Activated CD4-positive, alpha-beta T cell treated with anti-CD3 and anti-CD28 coated beads, Interleukin-2, amount 10 ng/mL, durations not matched to agents 24 days and 14 days (primary cell): Measurements from ENCODE around the gene ZNF526. TPM values are rescaled to one million over a fixed set of nuclear protein-coding genes. Genes with fewer than 3 reads are reported as not detected.

Experiments used
- DNase-seq: peaks from one replicate; pipeline ENCODE4 v3.0.0; 2022
- H3K27ac Mint-ChIP-seq: one replicate; pipeline ENCODE4 v1.8.0; 2022; ENCODE audit warnings: mild to moderate bottlenecking, mixed read lengths
- H3K27me3 Mint-ChIP-seq: one replicate; pipeline ENCODE4 v1.8.0; 2022; ENCODE audit warnings: mixed read lengths
- H3K36me3 Mint-ChIP-seq: one replicate; pipeline ENCODE4 v1.8.0; 2022; ENCODE audit warnings: low read depth, mild to moderate bottlenecking, mixed read lengths
- H3K4me1 Mint-ChIP-seq: one replicate; pipeline ENCODE4 v1.8.0; 2021; ENCODE audit warnings: mixed read lengths
- H3K4me3 Mint-ChIP-seq: one replicate; pipeline ENCODE4 v1.8.0; 2022; ENCODE audit warnings: mild to moderate bottlenecking, moderate library complexity, mixed read lengths
- H3K9me3 Mint-ChIP-seq: one replicate; pipeline ENCODE4 v1.8.0; 2021; ENCODE audit warnings: mixed read lengths
- intact Hi-C: fragments of 100-400 bp; cut with micrococcal nuclease; formaldehyde crosslinking; loops from one replicate; pipeline ENCODE4 v1.15.1; 2023
- total RNA-seq: library from RNA; stranded (reverse); gene quantifications from 2 replicates; pipeline ENCODE4 v1.2.3, GENCODE V29; 2022

Gene ZNF526
- total RNA-seq, 1 donor from 2014 or later = 19.0 TPM

DNA sequence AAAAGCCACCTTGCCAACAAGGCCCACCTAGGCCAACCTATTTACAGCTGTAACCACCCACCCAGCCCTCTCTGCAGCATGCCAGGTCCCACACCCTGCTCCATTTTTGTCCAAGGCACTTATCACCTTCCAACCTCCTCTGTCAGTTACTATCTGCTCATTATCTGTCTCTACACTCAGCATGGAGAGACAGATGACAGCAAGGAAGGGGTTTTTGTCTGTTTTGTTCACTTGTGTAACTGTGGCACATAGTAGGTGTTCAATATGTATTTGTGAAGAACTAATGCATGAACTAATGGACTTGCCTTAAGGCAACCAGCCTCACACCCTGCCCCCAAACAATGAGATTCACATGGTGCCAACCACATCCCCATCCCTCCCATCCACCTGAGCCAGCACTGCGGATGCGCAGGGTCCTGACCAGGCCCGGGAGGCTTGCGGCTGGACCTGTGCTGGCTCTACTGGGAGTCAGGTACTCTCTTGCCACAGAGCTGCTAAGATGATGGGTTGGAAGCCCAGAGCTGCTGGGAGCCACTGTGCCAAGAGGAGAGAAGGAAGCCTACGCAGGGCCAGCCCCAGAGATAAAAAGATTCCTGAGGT, 19.9 kb upstream of the ZNF526 start:
- peaks cover 63% of the 10 kb centered on the region for H3K36me3 Mint-ChIP-seq
- no peaks in the 10 kb centered on the region for H3K9me3 Mint-ChIP-seq
- DNase-seq = peak; percentile 70
- intact Hi-C loops = loop anchor here (2.0 kb wide), 1 partner anchor 17 kb away; the partner anchor contains the start of gene DEDD2
- H3K4me3 Mint-ChIP-seq = peak overlapping the region; percentile 80
- peaks cover 80% of the 10 kb centered on the region for H3K4me1 Mint-ChIP-seq
- peak overlapping the region; percentile 87 for H3K27ac Mint-ChIP-seq
- no peaks in the 10 kb centered on the region for H3K27me3 Mint-ChIP-seq

DNA sequence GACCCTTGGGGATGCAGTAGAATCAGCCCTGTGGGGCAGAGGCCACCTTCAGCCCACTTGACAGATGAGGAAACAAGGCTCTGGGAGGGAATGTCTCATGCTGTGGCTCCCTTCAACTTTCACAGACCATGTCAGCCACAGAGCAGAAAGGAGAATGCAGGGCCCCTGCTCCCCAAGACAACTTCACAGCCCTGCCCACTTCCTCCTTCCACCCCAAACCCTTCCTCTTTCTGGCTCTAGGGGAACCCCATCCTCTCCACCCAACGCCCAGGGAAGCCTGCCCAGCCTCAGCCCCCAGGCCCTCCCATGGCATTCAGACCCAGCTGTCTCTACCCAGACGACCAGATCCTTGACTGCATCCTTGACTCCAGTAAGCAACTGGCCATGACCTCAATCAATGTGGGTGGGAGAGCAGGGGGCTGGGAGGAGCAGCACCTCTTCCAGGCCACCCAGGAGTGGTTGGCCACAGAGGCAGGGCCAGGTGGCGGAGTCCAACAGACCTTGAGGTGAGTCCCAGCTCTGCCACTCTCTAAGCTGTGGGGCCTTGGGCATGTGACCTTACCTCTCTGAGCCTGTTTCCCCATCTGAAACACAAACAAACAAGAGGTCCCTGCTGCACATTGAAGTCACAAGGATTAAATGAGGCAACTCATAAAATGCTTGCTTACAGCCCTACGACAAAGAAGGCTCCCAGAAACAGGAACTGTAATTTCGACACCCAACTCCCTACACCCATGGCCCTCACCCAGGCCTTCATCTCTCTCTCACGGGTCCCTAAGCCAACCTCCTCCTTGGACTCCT, 18.4 kb upstream of the ZNF526 start:
- no peaks in the 10 kb centered on the region for H3K9me3 Mint-ChIP-seq
- peaks cover 64% of the 10 kb centered on the region for H3K36me3 Mint-ChIP-seq
- H3K27me3 Mint-ChIP-seq = no peaks in the 10 kb centered on the region
- H3K27ac Mint-ChIP-seq = peak overlapping the region; percentile 87
- H3K4me3 Mint-ChIP-seq = peak overlapping the region; percentile 85
- peaks cover 79% of the 10 kb centered on the region for H3K4me1 Mint-ChIP-seq
- peak; percentile 88 for DNase-seq
- intact Hi-C loops = loop anchor here (2.0 kb wide), 1 partner anchor 15 kb away; the partner anchor contains the start of gene DEDD2

DNA sequence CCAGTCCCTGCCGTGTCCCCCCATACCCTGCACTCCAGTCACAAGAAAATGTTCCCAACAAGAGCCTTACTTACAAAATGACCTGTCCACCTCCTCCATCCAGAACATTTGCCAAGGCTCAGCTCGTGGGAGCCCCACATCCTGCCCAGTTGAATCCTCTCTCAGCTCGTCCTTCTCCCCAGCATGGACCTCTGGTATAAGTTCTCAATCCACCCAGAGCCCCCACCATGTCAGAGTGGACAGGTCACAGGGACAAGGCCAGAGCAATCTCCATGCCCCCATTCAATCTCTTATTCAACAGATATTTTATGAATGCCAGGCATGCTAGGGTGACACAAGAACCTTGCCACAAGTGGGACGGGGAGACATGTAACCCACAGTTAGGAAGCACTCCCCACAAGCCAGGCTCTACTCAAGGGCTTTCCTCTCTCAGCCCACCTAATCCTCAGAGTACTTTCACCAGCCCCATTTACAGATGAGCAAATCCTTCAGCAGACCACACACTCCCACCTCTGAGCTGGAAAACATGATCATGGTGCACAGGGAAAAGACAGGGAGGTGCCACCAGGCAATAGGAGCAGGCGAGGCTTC, 17.7 kb upstream of the ZNF526 start:
- Mint-ChIP-seq H3K4me3 (peak overlapping the region; percentile 85), H3K4me1 (peaks cover 75% of the 10 kb centered on the region), H3K36me3 (peaks cover 58% of the 10 kb centered on the region), H3K9me3 (no peaks in the 10 kb centered on the region), H3K27me3 (no peaks in the 10 kb centered on the region), H3K27ac (peak overlapping the region; percentile 87)
- no peak for DNase-seq
- intact Hi-C loops = no loop called here

DNA sequence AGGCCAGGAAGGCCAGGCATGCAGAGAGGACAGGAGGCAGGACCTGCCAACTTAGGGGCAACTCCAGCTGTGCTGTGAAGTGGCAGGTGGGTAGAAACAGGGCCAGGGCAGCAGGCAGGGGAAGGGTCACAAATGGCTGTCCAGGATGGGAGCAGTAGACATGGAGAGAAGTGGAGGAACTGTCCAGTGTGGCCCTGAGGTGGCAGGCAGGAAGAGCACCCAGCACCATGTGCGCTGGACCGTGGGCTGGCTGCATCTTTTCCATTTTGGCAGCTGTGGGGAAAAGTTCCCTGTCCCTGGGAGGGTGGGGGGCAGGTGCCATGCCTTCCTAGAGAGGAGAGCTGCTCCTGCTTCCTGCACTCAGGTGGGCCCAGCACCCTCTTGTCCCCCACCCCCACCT, 16.4 kb upstream of the ZNF526 start:
- intact Hi-C loops = no loop called here
- Mint-ChIP-seq H3K27ac (peak overlapping the region; percentile 59), H3K36me3 (peaks cover 64% of the 10 kb centered on the region), H3K4me3 (no peak overlapping the region), H3K9me3 (no peaks in the 10 kb centered on the region), H3K27me3 (no peaks in the 10 kb centered on the region), H3K4me1 (peaks cover 80% of the 10 kb centered on the region)
- no peak for DNase-seq

DNA sequence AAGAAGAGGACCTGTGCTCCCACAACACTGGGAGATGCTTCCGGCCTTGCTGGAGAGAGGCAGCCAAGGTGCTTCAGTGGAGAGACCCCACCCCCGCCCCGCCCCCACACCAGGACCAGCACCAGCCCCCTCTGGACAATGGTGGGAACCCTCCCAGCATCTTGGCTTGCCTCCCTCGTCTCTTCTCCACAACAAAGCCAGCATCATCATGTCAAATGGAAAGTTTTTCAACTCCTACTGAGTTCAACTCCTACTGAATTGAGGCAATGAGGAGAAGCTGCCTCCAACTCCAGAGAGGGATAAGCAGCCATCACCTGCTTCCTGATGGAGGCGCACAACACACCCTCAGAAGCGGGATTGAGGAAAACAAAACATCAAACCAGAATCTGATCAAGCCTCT, 15.4 kb upstream of the ZNF526 start:
- Mint-ChIP-seq H3K36me3 (peaks cover 67% of the 10 kb centered on the region), H3K27ac (peak overlapping the region; percentile 39), H3K9me3 (no peaks in the 10 kb centered on the region), H3K4me1 (peaks cover 71% of the 10 kb centered on the region), H3K4me3 (no peak overlapping the region), H3K27me3 (no peaks in the 10 kb centered on the region)
- DNase-seq = no peak
- intact Hi-C loops = no loop called here

DNA sequence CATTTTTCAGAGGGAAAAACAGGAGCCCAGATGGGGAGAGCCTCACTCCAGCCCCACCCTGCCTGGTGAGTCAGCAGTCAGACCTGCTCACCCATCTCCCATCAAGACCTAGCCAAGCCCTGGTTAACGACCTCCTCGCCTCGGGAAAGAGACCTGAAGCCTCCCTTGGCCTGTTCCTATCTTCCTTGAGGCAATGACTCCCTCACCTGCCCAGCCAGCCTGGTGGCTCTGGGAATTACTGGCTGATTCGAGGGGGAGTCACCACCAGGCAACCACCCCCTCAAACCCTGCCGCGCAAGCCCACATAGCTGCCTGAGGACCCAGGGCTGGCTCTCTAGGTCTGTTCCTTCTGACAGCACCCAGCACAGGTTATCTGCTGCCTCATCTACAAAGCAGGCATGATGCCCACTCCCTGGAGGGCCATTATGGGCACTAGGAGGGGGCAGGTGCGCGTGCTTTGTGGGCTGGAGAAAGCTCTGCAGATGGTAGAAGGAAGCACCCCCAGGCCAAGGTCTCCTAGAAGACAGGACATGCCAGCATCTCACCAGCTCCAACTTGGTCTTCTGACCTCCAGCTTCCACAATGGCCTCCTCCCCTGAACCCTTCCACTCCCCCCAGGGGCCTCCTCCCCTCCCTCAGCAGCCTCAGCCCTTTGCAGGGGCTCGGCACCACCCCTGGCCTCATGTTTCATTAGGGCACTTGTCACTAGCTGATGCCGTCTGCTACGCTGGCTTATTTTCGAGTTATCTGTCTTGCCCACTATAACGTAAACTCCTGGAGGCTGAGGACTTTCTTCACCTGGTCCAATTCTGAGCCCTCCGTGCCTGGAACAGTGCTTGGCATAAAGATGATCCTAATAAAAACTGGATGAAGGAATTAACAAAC, 13.0 kb upstream of the ZNF526 start:
- no peaks in the 10 kb centered on the region for H3K27me3 Mint-ChIP-seq
- no peak overlapping the region for H3K4me3 Mint-ChIP-seq
- H3K4me1 Mint-ChIP-seq = peaks cover 51% of the 10 kb centered on the region
- peaks cover 61% of the 10 kb centered on the region for H3K36me3 Mint-ChIP-seq
- intact Hi-C loops = no loop called here
- H3K9me3 Mint-ChIP-seq = no peaks in the 10 kb centered on the region
- DNase-seq = no peak
- H3K27ac Mint-ChIP-seq = peak overlapping the region; percentile 62

DNA sequence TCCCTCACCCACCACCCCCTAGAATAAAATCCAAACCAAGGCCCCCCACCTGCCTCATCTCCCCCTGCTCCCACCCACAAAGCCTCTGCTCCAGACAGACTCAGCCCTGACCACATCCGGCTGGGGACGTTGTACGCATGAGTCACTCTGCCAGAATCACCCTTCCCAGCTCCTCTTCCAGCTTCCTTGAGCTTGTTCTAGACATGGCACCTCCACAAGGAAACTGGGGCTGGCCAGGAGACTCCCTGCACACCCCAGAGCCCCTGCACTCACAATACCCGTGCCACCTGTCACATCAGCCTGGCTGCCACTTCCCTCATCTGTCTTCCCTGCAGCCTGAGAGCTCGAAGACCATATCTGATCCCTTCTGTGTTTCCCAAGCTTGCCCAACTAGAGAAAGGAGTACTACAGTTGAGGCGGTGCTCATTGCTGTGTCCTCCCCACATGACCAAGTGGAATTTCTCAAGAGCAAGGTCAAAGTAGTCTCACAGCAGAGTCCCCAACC, 12.3 kb upstream of the ZNF526 start:
- Mint-ChIP-seq H3K27me3 (no peaks in the 10 kb centered on the region), H3K36me3 (peaks cover 57% of the 10 kb centered on the region), H3K4me1 (peaks cover 50% of the 10 kb centered on the region), H3K9me3 (no peaks in the 10 kb centered on the region), H3K27ac (peak overlapping the region; percentile 62), H3K4me3 (peak overlapping the region; percentile 22)
- intact Hi-C loops = no loop called here
- DNase-seq = no peak

DNA sequence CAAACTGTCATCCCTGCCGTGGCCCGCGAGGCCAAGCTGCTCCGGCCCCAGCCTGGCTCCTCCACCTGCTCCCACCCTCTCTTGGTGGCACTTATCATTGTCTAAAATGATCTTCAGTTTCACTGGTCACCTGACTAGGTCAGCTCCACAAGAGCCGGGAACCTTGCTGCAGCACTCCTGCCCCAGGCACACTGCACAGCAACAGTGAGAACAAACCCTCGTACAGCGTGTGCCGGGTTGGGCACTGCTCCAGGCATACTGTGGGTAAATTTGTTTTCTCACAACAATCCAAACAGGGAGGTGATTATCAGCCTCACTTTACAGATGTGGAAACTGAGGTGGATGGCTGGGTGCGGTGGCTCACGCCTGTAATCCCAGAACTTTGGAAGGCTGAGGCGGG, 11.5 kb upstream of the ZNF526 start:
- H3K27me3 Mint-ChIP-seq = no peaks in the 10 kb centered on the region
- DNase-seq = no peak
- H3K9me3 Mint-ChIP-seq = no peaks in the 10 kb centered on the region
- H3K27ac Mint-ChIP-seq = no peak overlapping the region
- no peak overlapping the region for H3K4me3 Mint-ChIP-seq
- H3K4me1 Mint-ChIP-seq = peaks cover 50% of the 10 kb centered on the region
- peaks cover 60% of the 10 kb centered on the region for H3K36me3 Mint-ChIP-seq
- intact Hi-C loops = no loop called here

DNA sequence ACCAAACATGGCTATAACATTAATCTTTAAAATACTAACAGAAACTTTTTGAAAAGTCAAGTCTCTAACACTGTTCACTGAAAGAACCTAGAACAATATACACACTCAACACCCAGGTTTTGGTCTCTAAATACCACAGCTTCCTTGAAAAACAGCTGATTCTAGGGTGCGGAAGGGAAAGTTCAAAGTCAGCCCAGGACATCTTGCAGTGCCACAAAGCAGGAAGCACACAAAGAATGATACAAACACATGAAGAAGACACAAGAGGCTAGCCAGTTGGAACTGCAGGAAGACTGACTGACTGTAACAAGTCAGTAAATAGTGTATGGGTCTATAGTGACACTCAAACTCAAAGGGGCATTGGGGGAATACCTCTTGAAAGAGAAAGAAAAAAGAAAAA, 7.2 kb upstream of the ZNF526 start:
- Mint-ChIP-seq H3K27ac (peak overlapping the region; percentile 42), H3K4me1 (peaks cover 52% of the 10 kb centered on the region), H3K4me3 (peak overlapping the region; percentile 20), H3K9me3 (no peaks in the 10 kb centered on the region), H3K27me3 (peaks cover 2% of the 10 kb centered on the region), H3K36me3 (peaks cover 54% of the 10 kb centered on the region)
- intact Hi-C loops = no loop called here
- peak; percentile 67 for DNase-seq

DNA sequence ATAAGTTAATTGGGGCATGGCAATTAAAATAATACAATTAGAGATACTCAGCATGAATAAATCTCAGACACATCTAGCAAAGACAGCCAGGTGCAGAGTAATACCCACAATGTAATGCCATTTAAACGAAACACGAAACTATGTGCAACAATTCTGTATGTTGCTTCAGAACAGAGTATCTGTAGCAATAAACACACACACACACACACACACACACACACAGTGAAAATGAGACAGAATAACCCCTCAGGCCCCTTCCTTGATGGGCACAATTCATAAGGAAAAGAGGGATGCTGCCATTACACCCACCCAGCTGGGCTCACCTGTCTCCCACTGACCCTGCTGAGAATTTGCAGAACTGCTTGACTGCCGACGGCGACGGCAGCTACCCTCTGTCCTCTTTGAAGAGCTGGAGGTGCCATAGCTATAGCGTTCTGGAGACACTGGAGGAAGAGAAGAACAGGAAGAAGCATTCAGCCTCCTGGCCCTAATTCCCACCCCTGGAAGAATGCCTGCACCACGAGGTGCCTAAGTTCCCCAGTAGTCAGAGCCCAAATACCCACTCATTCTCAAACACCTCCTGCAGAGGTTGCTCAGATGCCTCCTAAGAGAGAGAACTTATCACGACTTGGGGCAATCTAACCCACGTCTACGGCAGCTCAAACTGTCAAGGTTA, 5.2 kb upstream of the ZNF526 start:
- Mint-ChIP-seq H3K4me3 (peak overlapping the region; percentile 96), H3K9me3 (no peaks in the 10 kb centered on the region), H3K4me1 (peaks cover 59% of the 10 kb centered on the region), H3K27me3 (peaks cover 2% of the 10 kb centered on the region), H3K27ac (peak overlapping the region; percentile 41), H3K36me3 (peaks cover 36% of the 10 kb centered on the region)
- intact Hi-C loops = no loop called here
- DNase-seq = no peak

DNA sequence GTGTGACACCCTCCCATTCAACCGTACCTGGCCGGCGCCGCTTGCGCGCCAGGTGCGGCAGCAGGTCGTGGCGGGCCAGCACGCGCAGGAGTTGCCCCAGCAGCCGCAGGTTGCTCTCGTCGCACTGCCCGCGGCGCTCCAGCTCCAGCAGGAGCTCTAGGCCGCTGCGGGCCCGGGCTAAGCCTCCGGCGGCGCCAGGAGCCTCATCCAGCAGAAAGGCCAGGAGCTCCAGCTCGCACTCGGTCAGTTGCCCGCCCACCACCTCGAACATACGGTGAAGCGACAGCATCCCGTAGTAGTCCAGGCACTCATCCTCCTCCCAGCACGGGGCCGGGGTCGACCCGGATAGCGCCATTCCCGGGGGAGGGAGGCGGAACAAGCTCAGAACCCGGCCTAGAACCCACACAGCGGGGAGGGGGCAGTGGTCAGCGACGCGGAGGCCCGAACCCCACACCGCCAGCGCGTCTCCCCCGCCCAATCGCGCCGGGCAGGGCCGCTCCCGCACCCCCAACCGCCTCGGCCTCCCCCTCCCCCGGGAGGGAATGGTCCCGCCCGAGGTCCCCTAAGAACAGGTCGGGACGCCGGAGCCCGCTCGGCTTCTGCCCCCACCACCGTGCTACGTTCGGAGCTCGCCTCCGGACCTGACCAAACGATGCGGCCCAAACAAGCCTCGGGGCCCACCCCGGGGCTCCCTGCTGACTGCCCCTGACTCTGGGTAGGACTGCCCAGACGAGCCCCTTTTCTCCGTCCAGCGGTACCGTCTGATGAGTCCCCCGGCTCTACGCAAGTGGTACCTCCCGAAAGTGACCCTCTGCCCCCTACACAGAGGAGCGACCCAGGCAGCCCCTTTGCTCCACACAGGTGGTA, 3.2 kb upstream of the ZNF526 start:
- Mint-ChIP-seq H3K4me1 (peaks cover 66% of the 10 kb centered on the region), H3K27ac (peak overlapping the region; percentile 94), H3K4me3 (peak overlapping the region; percentile 96), H3K36me3 (peaks cover 40% of the 10 kb centered on the region), H3K27me3 (peaks cover 2% of the 10 kb centered on the region), H3K9me3 (no peaks in the 10 kb centered on the region)
- DNase-seq = peak; percentile 82
- intact Hi-C loops = loop anchor here (1.0 to 2.0 kb wide), 3 partner anchors 16 to 85 kb away; partner anchors contain the start of gene POU2F2
